NCI-H2029 (cell line): ENCODE measurements around the gene BTBD19.
"Not testable (repeated sequence)": the region's sequence is repeated elsewhere in the genome, so short reads cannot be mapped to it uniquely, and the experiment has no call there.

Source experiments
- DNase-seq: peaks from one replicate; lab custom pipeline; 2025; lab: John Stamatoyannopoulos, UW

The BTBD19 gene, protein sequence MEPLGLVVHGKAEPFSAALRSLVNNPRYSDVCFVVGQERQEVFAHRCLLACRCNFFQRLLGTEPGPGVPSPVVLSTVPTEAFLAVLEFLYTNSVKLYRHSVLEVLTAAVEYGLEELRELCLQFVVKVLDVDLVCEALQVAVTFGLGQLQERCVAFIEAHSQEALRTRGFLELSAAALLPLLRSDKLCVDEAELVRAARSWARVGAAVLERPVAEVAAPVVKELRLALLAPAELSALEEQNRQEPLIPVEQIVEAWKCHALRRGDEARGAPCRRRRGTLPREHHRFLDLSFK

DNA sequence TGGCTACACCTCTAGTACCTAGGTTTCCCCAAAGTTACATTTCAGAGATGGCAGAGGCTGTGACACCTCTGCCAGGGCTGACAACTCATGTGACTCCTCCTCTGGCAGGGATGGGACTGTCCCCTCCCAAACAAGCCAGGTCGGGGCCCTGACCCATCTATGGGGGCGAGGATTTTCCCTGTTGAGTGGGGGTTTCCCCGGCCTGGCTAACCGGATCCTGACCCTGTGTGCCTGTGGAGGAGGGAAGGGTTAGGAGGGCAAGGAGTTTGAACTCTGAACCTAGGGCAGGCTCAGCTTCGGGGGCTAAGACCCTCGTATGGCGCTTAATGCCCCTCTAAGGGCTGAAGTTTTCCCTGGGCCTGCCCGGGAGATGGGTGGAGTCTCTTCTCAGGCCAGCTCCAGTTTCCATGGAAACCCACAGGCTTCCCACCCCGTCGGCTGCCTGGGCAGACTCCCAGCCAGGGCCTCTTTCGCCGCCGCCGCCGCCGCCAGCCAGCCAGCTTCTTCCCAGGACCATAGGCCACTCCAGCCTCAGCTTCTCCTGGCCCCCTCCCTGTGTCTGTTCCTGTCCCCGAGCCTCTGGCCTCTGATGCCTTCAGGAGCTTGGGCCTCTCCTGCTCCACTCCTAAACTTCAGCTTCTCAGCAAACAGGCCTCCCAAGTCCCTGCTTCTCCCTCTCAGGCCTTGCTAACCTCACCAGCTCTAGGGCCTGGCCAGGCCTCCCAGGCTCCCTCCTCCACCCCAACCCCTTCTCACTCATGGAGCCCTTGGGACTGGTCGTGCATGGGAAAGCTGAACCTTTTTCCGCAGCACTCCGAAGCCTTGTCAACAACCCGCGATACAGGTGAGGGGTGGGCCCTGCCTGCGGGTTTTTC lies at the start of gene BTBD19:
TSS of gene BTBD19 (plus strand) at position 461 of the 875 bp plus-strand sequence. CDS start at position 759, 298 bp downstream.
- no peak for DNase-seq

DNA sequence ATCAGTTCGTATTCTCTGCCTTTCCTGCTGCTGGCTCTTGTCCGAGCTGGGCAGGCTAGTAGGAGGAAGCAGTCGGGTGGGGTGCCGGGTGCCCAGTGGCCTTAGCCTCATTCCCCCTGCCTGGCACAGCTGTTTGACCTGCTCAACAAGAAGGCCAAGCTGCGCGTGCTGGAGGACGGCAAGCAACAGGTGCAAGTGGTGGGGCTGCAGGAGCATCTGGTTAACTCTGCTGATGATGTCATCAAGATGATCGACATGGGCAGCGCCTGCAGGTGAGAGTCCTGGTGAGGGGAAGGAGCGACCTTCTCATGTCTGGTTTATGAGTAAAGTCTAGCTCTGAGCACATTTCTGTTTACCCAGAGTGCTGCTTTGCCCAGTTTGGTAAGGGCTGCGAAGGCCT lies 49.2 kb upstream of the BTBD19 start:
- DNase-seq: no peak

DNA sequence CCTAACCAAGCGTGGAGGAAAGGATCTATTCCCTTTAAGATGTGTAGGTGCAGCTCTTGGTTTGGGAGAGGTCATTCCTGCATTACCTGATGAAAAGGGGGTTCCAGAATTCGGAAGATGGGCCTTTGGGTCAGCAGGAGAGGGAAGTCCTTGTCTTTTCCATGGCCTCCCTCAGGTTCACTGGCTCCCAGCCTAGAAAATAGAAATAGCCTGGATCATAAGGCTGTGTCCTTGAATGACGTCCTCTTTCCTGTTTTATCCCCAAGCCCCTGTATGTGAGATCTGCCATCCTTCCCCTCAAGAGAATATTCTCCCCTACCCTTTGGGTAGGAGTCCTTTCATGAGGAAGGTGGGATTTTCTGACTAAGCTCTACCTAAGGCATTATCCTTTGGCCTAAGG lies 47.4 kb upstream of the BTBD19 start:
- DNase-seq: no peak

DNA sequence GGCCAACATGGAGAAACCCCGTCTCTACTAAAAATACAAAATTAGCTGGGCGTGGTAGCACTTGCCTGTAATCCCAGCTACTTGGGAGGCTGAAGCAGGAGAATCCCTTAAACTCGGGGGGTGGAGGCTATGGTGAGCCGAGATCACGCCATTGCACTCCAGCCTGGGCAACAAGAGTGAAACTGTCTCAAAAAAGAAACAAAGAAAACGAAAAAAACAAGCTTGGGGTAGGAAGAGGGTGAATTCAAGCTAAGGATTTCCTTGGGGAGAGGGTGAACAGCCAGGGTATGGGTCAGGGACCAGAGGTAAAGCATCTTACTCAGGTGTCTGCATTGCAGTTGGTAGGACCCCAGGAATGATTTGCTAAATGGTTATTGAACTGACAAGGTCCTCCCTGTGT lies 41.9 kb upstream of the BTBD19 start:
- DNase-seq: not testable (repeated sequence)

DNA sequence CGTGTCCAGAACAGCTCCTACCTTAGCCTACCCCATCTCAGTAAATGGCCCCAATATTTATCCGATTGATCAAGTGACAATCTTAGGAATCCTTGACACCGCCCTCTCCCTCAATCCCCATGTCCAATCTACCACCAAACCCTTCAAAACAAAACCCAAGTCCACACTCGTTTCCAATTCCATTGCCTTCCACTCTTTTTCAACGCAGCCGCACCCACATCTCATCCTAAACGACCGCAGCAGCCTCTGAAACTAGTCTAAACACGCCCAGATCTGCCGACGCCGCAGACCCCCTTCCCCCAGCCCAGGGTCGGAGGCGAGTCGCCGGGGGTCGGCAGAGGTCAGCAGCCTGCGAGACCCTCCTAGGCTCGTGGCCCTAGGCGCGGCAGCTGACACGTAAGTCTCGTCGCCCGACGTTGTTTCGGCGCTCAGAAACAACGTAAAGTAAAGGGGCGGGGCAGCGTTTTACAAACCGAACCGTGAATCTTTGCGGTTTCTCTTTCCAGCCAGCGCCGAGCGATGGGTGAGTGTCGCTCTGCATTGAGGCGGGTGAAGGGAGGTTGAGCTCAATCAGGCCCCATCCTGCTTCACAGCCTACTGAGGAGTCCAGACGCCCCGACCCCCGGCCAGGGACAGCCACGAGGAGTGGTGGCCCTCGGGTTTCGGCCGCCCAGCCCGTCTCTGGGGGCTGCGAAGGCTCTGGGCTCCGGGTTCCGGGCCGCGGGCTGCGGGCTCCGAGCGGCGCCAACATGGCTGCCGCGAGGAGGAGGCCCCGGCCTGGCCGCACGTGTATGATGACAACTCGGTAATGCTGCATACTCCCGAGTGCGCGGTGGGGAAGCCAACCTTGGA lies 33.0 kb upstream of the BTBD19 start, which contains the start of gene RPS8:
TSS of gene RPS8 (plus strand) at position 463 of the 852 bp plus-strand sequence. CDS start at position 520, 57 bp downstream.
- DNase-seq: peak; percentile 99

DNA sequence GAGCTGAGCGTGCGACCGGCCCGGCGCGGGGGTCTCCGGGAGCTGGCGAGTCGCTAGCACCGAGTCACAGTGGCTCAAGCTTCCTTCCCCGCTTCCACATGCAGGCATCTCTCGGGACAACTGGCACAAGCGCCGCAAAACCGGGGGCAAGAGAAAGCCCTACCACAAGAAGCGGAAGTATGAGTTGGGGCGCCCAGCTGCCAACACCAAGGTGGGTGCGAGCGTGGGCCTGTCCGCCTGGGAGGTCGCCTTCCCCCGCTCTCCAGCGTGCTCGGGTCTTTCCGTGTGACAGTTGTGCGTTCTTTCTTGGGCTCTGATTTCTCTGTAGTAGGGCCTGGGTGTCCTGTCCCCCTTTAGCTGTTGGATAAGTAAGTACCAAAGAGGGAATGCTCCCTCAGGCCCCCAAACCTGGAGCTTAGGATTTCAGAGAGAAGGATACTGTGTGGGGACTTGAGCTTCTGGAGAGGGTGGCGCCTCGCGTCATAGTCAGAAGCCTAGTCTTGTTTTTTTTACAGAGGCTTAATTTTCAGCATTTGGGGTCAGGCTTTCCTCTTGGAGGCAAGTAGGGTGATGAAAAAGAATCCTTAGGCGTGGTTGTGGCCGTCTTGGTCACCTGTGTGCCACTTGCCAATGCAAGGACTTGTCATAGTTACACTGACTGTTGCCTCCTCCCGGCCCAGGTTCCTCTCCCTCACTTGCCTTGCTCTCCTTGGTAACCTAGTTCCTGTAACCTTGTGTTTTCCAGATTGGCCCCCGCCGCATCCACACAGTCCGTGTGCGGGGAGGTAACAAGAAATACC lies 32.2 kb upstream of the BTBD19 start:
- DNase-seq: no peak

DNA sequence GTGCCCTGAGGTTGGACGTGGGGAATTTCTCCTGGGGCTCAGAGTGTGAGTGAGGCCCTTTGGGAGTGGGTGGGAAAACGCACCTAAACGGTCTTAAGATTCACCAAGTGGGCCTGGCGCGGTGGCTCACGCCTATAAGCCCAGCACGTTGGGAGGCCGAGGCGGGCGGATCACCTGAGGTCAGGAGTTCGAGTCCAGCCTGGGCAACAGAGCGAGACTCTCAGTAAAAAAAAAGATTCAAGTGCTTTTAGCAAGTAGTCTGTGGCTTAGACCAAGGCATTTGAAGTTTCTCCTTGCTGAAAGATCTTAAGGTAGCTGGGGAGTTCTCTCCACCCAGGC lies 31.6 kb upstream of the BTBD19 start:
- no peak for DNase-seq

DNA sequence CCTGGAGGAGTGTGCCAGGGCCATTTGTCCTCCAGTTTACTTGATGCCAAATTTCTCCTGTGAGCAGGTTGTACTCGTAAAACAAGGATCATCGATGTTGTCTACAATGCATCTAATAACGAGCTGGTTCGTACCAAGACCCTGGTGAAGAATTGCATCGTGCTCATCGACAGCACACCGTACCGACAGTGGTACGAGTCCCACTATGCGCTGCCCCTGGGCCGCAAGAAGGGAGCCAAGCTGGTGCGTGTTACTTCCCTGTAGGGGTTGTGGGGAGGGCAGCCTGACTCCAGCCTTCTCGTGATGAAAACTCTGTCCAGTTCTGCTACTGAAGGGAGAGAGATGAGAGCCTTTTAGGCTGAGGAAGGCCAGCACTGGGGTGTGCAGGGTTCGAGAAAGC lies 30.8 kb upstream of the BTBD19 start:
- DNase-seq: no peak

DNA sequence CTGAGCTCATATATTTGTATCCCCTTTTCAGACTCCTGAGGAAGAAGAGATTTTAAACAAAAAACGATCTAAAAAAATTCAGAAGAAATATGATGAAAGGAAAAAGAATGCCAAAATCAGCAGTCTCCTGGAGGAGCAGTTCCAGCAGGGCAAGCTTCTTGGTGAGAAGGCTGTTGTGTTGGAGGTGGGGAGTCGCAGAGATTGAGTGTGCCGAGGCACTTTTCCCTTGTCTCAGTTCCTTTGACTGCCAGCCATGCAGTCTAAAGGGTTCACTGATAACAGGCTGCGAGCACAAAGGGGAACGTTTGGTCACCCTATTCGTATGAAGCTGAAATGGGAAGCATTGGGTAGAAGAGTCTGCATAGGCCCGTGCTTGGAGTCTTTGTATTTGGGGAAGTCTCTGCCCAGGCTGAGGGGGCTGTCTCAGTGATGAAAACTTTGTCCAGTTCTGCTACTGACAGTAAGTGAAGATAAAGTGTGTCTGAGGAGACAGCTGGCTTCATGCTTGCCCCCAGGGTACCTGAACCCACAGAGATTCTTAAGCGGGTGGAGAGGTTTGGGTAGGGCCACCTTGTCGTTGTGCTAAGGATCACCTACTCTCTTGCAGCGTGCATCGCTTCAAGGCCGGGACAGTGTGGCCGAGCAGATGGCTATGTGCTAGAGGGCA lies 30.2 kb upstream of the BTBD19 start:
- no peak for DNase-seq

DNA sequence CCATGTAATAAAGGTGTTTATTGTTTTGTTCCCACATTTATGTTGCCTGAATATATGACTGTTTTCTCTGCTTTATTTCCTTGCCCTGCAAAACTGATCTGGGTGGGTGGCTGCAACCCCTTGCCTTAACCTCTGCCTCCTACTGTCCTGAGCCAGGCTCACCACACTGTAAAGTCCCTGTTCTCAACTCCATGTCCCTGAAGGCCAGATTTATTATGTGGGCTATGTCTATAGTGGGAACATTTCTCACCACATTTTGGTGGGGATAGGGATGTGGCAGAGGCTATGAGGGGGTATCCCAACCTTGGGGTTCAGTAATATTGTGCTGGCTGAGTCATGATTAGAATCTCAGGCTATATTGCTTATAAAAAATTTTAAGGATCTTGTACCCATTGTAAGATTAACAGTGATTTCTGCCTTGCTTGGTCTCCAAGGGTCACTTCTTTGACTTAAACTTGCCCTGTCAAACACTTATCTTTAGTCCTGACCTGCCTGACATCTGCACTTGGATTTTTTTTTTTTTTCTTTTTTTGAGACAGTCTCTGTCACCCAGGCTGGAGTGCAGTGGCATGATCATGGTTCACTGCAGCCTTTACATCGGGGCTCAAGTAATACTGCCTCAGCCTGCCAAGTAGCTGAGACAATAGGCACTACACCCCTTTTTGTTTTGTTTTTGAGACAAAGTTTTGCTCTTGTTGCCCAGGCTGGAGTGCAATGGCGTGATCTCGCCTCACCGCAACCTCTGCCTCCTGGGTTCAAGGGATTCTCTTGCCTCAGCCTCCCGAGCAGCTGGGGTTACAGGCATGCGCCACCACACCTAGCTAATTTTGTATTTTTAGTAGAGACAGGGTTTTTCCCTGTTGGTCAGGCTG lies 29.4 kb upstream of the BTBD19 start:
- no peak for DNase-seq

DNA sequence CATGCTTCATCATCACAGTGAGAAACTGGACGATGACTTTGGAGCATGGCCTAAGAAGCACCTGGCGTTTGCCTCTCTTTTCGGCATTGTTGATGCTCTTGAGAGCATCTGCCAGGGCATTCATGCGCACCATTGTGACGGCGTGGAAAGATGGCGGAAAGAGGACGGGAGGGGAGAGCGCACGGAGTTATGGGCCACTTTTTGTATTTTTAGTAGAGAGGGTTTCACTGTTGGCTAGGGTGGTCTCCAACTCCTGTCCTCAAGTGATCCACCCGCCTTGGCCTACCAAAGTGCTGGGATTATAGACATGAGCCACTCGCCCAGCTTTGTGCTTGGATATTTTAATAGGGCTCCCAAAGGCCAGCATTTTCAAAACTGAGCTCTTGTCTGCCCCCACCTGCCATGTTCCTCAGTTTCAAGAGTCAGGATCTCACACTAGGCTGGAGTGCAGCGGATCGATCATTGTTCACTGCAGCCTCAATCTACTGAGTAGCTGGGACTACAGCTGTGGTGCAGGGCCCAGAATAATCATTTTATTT lies 27.7 kb upstream of the BTBD19 start:
- DNase-seq: no peak

DNA sequence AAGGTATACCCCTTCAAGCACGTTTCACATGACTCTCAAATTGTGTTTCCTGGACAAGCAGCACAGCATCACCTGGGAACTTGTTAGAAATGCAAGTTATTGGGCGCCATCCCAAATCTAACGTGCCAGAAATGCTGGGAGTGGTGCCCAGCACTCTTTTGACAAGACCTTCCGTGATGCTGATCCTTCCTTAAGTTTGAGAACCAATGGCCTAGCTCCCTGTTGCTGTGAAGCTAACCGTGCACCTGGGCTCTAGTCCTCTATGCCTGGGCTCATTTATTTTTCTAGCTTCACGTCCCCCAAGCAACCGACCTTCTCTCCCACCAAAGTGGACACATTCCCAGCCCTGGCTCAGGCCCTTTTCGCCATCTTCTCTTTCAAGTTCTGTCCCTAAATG lies 24.6 kb upstream of the BTBD19 start:
- no peak for DNase-seq

DNA sequence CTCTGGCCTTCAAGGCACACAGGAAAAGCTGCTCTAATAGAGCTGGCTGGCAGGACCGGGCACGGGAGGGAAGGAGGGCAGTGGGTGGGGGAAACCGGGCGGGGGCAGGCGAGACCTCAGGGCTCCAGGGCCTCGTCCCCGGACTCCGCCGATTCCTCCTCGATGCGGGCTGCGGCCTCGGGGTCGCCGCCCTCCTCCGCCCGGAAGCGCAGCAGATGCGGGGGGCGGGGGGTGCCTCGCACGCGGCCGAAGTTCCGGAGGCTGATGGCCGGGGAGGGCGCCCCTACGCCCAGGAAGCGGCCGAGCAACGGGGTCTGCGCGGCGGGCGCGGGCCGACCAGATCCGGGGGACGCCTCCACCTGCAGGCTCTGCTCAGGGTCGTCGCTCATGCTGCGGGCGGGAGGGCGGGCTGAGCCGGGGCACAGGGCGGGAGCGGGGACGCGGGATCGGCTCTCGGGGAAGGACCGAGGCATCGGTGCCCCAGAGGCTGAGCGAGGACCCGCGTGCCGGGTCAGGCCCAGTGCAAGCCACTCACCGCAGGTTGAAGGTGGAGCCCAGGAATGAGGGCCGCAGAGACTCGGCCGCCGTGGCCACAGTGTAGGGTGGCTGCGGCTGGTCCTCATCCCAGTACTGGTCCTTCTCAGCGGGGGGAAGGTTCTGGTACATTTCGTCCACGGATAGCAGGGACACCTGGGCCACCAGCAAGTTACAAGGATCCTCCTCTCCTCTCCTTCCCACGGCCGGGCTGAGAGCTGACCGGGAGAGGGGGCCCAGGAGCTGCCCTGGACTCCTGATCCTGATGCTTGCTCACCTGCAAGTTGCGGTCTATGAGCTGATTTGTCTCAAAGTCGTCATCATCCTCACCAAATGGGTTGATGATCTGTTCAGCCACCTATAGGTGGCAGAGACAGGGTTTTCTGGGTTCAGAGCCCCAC lies 24.0 kb upstream of the BTBD19 start:
- DNase-seq: no peak

DNA sequence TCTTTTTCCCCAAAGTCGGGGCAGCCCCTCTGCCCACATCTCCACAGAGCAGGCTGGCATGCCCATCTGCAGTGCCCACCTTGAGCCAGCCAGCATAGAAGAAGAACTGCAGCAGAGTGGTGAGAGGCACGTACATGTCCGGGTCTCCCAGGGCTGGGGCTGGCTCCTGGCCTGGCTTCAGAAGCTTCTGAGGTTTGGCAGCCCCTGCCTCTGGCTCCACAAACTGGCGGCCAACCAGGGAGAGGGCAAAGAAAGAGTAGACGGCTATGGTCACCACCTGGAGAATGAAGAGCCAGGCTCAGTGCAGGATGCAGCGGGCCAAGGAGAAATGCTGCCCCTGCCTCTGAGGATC lies 23.3 kb upstream of the BTBD19 start:
- no peak for DNase-seq

DNA sequence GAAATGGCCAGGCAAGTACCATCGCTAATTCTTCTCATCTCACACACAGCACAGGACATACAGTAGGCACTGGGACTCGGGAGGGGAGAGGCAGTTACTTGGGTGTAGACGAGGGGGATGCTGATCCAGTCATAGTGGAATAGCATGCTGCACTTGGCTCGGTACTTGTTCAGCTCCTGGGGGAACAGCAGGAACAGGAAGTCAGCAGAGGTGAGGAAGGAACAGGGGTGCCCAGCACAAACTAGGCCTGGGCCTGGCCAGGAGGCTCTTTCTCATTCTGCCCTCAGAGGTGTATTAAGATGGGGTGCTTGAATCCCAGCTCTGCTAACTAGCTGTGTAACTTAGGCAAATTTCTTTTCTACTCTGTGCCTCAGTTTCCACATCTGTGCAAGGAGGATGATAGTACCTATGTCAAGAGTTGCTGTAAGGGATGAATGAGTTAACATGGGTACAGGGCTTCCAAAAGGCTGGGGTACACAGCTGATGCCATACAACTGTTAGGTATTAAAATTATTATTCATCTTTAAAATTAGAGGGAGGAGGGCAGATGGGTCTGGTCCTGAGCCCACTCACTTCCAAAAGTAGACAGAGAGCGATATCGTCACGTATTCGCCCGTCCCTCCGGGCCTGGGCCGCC lies 22.7 kb upstream of the BTBD19 start:
- DNase-seq: no peak

DNA sequence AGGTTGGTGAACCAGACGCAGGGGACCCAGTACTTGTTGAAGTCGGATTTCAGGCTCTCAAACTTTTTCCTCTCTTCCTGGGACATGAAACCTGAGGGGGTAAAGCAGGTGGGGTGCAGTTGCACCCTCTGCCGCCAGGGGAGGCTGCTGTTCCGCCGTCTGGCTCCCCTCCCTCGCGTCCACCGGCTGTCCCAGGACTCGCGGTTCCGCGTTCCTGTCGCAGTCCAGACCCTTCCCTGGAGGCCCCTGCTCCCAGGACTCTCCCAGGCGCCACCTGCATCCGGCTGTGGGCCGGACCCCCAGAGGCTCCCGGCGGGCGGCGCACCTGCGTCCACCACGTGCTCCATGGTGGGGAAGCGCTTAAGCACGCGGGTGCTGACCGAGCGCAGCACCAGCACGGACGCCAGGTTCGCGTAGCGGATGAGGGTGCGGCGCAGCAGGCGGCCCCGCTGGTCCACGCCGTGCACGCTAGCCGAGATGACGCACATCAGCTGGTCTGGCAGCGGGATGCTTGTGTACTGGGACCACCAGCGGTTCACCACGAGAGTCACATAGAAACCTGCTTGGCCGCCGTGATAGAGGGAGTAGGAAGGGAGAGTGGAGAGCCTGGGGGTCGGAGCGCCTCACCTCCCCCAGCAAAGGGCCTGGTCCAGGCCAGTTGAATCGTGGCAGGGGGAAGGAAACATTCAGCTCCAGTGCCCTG lies 22.0 kb upstream of the BTBD19 start:
- peak; percentile 32 for DNase-seq

DNA sequence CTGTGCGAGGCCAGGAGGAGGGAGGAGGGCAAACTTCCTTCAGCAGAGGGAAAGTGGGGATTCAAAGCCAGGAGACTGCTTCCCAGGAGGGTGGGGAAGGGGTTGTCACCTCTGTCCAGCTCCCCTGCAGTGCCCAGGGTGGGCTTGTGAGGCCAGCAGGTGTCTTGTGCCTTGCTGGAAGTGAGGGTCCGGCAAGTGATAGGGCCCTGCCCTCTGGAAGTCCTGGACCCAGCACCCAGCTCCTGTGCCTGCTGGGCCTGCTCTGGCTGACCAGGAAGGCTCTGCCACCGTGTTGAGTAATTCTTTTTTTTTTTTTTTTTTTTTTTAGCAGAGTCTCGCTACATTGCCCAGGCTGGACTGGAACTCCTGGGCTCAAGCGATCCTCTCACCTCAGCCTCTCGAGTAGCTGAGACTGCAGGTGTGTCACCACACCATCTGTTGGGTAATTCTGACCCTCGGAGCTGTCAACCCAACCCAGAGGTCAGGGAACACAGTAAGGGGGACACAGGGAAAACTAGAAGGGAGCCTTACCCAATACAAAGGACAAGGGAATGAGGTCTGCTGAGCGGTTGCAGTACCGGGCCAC lies 21.4 kb upstream of the BTBD19 start:
- no peak for DNase-seq
